ENCODE data around the gene KAT14. TPM values are rescaled to one million over a fixed set of nuclear protein-coding genes. Genes with fewer than 3 reads are reported as not detected.
"Not testable (repeated sequence)": the region's sequence is repeated elsewhere in the genome, so short reads cannot be mapped to it uniquely, and the experiment has no call there.

The KAT14 gene
- total RNA-seq, 4 donors from 2014 or later, result 17.1 to 19.9 (median 18.8) TPM

DNA sequence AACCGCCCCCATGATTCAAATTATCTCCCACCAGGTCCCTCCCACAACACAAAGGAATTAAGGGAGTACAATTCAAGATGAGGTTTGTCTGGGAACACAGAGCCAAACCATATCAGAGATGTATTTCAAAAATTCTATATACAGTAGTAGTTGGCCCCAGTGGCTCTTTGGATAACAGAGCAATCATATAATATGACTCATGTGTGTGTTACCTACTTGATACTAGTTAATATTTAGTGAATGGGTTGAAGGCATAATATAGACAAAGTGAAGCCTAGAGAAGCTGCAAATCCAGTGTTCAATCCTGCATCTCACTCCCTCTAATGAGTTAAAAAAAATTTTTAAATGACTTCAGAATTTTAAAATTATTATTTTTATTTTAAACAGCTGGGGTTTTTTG lies 43.2 kb downstream of the KAT14 start:
- H3K27me3 ChIP-seq, result no peaks in the 10 kb centered on the region
- no peak for ATAC-seq
- H3K27ac ChIP-seq, result no peak overlapping the region
- peaks cover 0 to 10% (median 0%) of the 10 kb centered on the region in 3 donors for H3K9me3 ChIP-seq
- no peaks in the 10 kb centered on the region for H3K4me1 ChIP-seq
- no peak for TF ChIP-seq POLR2A (IDR thresholded peaks at IDR 0.05)
- no peak for TF ChIP-seq CTCF (IDR thresholded peaks at IDR 0.05)
- no peak for TF ChIP-seq POLR2AphosphoS5 (IDR thresholded peaks at IDR 0.05)
- TF ChIP-seq EP300 (IDR thresholded peaks at IDR 0.05), result no peak
- no peak overlapping the region for H3K4me3 ChIP-seq
- WGBS, 2 donors (ENCODE audit: low coverage in 1 of 2), result 89% methylated on average over 1 of the region's 1 CpG; no CpG with 5 or more reads in 1 of the 2 donors
- H3K36me3 ChIP-seq, result peaks cover 0 to 80% of the 10 kb centered on the region in 2 donors

DNA sequence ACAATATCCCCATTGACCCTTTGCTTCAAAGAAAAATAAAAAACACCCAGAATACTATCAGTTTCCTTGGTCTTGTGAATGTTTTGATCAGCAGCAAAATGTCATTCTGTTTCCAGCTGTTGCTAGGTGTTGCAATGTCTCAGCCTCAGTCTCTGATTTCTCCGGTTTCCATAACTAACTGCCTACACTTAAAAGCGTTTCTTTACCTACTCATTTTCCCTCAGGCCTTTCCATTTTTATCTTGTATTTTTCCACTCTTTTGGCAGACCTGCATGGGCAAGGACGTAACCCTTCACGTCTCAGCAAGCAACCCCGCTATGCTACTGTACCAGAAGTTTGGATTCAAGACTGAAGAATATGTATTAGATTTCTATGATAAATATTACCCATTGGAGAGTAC lies 49.4 kb downstream of the KAT14 start:
- peak overlapping the region in 1 of 4 donors; percentile 21 for H3K27ac ChIP-seq
- H3K9me3 ChIP-seq, result no peaks in the 10 kb centered on the region
- TF ChIP-seq POLR2A (IDR thresholded peaks at IDR 0.05) (no peak), EP300 (IDR thresholded peaks at IDR 0.05) (no peak), POLR2AphosphoS5 (IDR thresholded peaks at IDR 0.05) (no peak), CTCF (IDR thresholded peaks at IDR 0.05) (no peak)
- WGBS, 2 donors (ENCODE audit: low coverage in 1 of 2), result 62 to 88% methylated on average over 5 of the region's 5 CpGs
- H3K4me3 ChIP-seq, result no peak overlapping the region
- peaks cover 0 to 88% of the 10 kb centered on the region in 2 donors for H3K36me3 ChIP-seq
- no peak for ATAC-seq
- H3K27me3 ChIP-seq, result no peaks in the 10 kb centered on the region
- H3K4me1 ChIP-seq, result no peaks in the 10 kb centered on the region

GRCh38 chr20:18188434-18188833 lies 50.8 kb downstream of the KAT14 start:
- Histone ChIP-seq H3K27ac (no peak overlapping the region), H3K27me3 (no peaks in the 10 kb centered on the region), H3K36me3 (peaks cover 0 to 74% of the 10 kb centered on the region in 2 donors), H3K4me1 (no peaks in the 10 kb centered on the region), H3K9me3 (no peaks in the 10 kb centered on the region), H3K4me3 (no peak overlapping the region)
- TF ChIP-seq CTCF (IDR thresholded peaks at IDR 0.05) (no peak), EP300 (IDR thresholded peaks at IDR 0.05) (no peak), POLR2AphosphoS5 (IDR thresholded peaks at IDR 0.05) (no peak), POLR2A (IDR thresholded peaks at IDR 0.05) (no peak)
- 29 to 42% methylated on average over 3 of the region's 3 CpGs for WGBS, 2 donors (ENCODE audit: low coverage in 1 of 2)
- no peak for ATAC-seq

DNA sequence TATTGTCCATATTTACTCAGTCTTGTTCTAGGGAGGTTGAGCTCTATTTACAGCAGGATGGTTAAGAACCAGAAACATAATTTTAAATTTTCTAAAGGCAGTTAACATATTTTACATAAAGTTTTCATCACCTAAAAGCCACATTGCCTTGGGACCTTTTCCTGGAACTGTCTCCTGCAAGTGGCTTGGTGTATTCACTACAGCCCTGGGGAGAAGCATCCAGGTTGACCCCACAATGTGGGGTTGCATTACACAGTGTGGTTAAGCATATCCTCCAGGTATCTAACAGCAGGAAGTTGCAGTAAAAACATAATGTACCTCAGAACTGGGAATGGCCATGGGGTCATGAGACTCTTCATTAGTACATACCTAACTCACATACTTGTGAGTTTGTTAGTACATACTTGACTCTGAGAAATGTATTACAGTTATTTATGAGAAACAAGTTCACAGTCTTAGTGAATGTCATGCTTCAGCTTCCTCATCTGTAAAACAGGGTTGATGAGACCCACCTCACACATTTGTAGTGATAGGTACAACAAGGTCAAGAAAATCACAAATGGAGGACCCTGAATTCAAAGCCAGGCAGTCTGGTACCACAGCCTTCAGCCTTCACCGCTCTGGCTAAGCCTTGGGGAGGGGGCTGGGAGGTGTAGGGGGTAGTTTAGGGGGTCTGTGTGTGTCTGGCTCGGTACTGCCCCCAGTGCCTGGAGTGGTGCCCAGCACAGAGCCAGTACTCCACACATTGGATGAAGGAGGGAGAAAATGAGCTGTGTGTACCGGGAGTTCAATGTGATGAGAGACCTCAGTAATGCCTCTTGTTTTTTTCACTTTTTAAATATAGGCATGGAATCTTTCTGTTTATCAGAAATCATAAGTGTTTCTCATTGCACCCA lies 52.9 kb downstream of the KAT14 start:
- TF ChIP-seq CTCF (IDR thresholded peaks at IDR 0.05) (no peak), EP300 (IDR thresholded peaks at IDR 0.05) (no peak), POLR2AphosphoS5 (IDR thresholded peaks at IDR 0.05) (no peak), POLR2A (IDR thresholded peaks at IDR 0.05) (no peak)
- Histone ChIP-seq H3K4me3 (no peak overlapping the region), H3K36me3 (peaks cover 0 to 53% of the 10 kb centered on the region in 2 donors), H3K4me1 (no peaks in the 10 kb centered on the region), H3K27me3 (no peaks in the 10 kb centered on the region), H3K27ac (no peak overlapping the region), H3K9me3 (no peaks in the 10 kb centered on the region)
- 60 to 71% methylated on average over 1 to 2 of the region's 3 CpGs for WGBS, 2 donors (ENCODE audit: low coverage in 1 of 2)
- ATAC-seq, result no peak

DNA sequence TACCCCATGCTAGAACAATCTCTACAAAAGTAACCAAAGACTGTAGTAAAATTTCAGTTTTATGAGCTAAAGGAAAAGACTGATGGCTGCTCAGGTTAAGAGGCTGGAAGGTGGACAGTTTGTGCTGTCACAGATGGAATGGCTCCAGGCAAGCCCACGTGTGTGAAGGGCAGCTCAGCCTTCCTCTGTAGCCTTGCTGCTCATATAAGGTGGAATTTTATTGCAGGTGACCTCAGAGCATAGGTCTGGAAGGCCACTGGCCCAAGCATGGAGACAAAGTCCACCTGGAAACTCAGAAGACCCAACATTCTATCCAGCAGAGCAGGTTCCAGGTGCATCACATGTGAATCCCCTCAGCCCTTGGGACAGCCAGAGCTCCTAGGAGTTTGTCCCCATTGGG lies 53.6 kb downstream of the KAT14 start:
- WGBS, 2 donors (ENCODE audit: low coverage in 1 of 2), result 36 to 43% methylated on average over 1 of the region's 1 CpG
- H3K27me3 ChIP-seq, result no peaks in the 10 kb centered on the region
- no peak overlapping the region for H3K4me3 ChIP-seq
- peaks cover 0 to 45% of the 10 kb centered on the region in 2 donors for H3K36me3 ChIP-seq
- no peaks in the 10 kb centered on the region for H3K9me3 ChIP-seq
- H3K27ac ChIP-seq, result no peak overlapping the region
- TF ChIP-seq POLR2AphosphoS5 (IDR thresholded peaks at IDR 0.05) (no peak), CTCF (IDR thresholded peaks at IDR 0.05) (no peak), EP300 (IDR thresholded peaks at IDR 0.05) (no peak), POLR2A (IDR thresholded peaks at IDR 0.05) (no peak)
- no peak for ATAC-seq
- no peaks in the 10 kb centered on the region for H3K4me1 ChIP-seq

GRCh38 chr20:18194461-18194860 lies 56.8 kb downstream of the KAT14 start:
- no CpG with 5 or more reads among the region's 35 CpGs for WGBS, 2 donors (ENCODE audit: low coverage in 1 of 2)
- not testable (repeated sequence) for H3K9me3 ChIP-seq

More at GRCh38 chr20:18194461-18194860, 56.8 kb downstream of the KAT14 start:
- H3K4me3 ChIP-seq, H3K4me1 ChIP-seq, H3K27me3 ChIP-seq, ATAC-seq, H3K27ac ChIP-seq: not testable (repeated sequence)
- H3K36me3 ChIP-seq, result peaks cover 0 to 14% of the 10 kb centered on the region in 2 donors

All from gastroesophageal sphincter (tissue), 4 donors.